ENCODE measurements around the gene TGFB2. TPM values are rescaled to one million over a fixed set of nuclear protein-coding genes. Genes with fewer than 3 reads are reported as not detected.

TGFB2 gene
- total and polyA plus RNA-seq, 2 donors (not counting 1 experiment from before 2014, with no cell fraction given), result 0.55 to 0.76 TPM

DNA sequence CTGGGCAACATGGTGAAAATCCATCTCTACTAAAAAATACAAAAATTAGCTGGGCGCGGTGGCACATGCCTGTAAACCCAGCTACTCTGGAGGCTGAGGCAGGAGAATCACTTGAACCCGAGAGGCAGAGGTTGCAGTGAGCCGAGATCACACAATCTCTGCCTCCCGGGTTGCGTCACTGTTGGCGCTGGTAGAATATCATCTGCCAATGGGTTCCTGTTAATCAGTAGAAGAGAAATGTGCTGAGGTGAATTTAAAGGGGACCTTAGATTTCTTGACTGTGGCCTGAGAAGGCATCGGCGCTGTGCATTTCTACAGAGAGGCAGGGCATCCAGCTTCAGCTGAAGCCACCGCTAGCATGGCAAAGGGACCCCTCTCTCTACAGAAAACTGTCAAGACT lies 68.0 kb downstream of the TGFB2 start:
- H3K4me3 ChIP-seq (ENCODE audit: control extremely low read depth in 1 of 5, extremely low read depth in 1 of 5, insufficient read depth in 1 of 5, low read depth in 2 of 5, low read length in 4 of 5), result no peak overlapping the region
- ATAC-seq (ENCODE audit: low read depth) (no peak), DNase-seq (no peak)
- no peak overlapping the region for H3K4me2 ChIP-seq (replicated peaks; ENCODE audit: low read depth, low read length, poor library complexity, severe bottlenecking)
- no peak overlapping the region for H3K9ac ChIP-seq (ENCODE audit: low read length)
- no peak overlapping the region for H3K27ac ChIP-seq (ENCODE audit: low read length in 2 of 2)
- no peaks in the 10 kb centered on the region for H3K4me1 ChIP-seq (ENCODE audit: control insufficient read depth in 2 of 2, insufficient read depth in 2 of 2, low read length in 2 of 2)
- no peaks in the 10 kb centered on the region for H3K79me2 ChIP-seq (ENCODE audit: control insufficient read depth, insufficient read depth, low read length)
- Mint-ChIP-seq H3K27ac (no peak overlapping the region), H3K27me3 (no peaks in the 10 kb centered on the region), H3K9me3 (ENCODE audit: insufficient read depth) (no peaks in the 10 kb centered on the region), H3K4me1 (no peaks in the 10 kb centered on the region), H3K4me3 (no peak overlapping the region)
- no peaks in the 10 kb centered on the region for H3K36me3 ChIP-seq (replicated peaks in 1 of 2; ENCODE audit: control extremely low read depth in 1 of 2, control insufficient read depth in 1 of 2, extremely low read depth in 1 of 2, insufficient read depth in 2 of 2, low read length in 1 of 2)
- intact Hi-C loops (cut with micrococcal nuclease), result no loop called here
- no peaks in the 10 kb centered on the region for H4K20me1 ChIP-seq (ENCODE audit: control insufficient read depth, insufficient read depth, low read length, poor library complexity, severe bottlenecking)
- H2AFZ ChIP-seq (ENCODE audit: insufficient read depth, low read depth, low read length, poor library complexity, severe bottlenecking), result no peak overlapping the region
- CTCF ChIA-PET, result interaction anchor here (0.6 kb wide), 1 partner anchor 117 kb away, joined by 3 read pairs; no protein-coding TSS in a partner anchor
- TF ChIP-seq, protein P1, sequence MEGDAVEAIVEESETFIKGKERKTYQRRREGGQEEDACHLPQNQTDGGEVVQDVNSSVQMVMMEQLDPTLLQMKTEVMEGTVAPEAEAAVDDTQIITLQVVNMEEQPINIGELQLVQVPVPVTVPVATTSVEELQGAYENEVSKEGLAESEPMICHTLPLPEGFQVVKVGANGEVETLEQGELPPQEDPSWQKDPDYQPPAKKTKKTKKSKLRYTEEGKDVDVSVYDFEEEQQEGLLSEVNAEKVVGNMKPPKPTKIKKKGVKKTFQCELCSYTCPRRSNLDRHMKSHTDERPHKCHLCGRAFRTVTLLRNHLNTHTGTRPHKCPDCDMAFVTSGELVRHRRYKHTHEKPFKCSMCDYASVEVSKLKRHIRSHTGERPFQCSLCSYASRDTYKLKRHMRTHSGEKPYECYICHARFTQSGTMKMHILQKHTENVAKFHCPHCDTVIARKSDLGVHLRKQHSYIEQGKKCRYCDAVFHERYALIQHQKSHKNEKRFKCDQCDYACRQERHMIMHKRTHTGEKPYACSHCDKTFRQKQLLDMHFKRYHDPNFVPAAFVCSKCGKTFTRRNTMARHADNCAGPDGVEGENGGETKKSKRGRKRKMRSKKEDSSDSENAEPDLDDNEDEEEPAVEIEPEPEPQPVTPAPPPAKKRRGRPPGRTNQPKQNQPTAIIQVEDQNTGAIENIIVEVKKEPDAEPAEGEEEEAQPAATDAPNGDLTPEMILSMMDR (IDR thresholded peaks at IDR 0.05), result no peak
- TF ChIP-seq EZH2 (IDR thresholded peaks at IDR 0.05; ENCODE audit: borderline replicate concordance, insufficient read depth, low read depth, low read length, poor library complexity, severe bottlenecking), result no peak
- WGBS (ENCODE audit: insufficient coverage), result over 99% methylated on average over 7 of the region's 10 CpGs
- POLR2A ChIA-PET, result no interaction called here
- no peaks in the 10 kb centered on the region for H3K27me3 ChIP-seq (replicated peaks in 1 of 4; ENCODE audit: control extremely low read depth in 1 of 4, control insufficient read depth in 3 of 4, insufficient read depth in 4 of 4, low read length in 3 of 4)
- H3K9me3 ChIP-seq (ENCODE audit: control extremely low read depth in 1 of 3, control insufficient read depth in 2 of 3, insufficient read depth in 1 of 3, low read length in 2 of 3), result peaks cover 0 to 8% (median 0%) of the 10 kb centered on the region in 3 donors

DNA sequence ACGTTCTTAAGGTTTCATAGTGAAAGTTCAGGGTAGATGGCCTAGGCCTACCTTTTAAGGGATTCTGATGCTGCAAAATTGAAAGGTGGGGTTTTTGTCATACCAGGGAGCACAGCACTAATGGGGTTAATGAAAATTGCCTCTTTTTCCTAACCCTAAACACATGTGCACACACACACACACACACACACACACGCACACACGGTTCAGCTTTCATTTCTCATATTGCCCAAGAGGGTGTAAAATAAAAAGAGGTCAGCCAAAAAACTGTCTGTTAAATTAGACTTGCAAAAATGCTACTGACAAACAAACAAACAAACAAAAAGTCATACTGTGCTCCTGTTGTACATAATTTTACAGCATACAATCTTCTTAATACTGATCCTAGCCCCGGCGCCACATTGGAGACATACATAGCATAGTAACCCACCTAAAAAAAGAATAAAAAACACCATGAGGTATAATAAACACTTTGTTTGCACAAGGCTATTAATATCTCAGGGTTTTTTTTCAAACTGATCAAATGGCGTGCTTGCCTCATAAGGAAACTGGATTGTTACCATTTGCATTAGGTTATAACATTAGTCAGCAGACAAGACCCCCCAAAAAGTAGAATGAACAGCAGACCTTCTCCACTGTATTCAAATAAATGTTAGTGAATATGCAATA lies 69.1 kb downstream of the TGFB2 start:
- Histone ChIP-seq H3K9ac (ENCODE audit: low read length) (no peak overlapping the region), H3K79me2 (ENCODE audit: control insufficient read depth, insufficient read depth, low read length) (no peaks in the 10 kb centered on the region), H3K4me1 (ENCODE audit: control insufficient read depth in 2 of 2, insufficient read depth in 2 of 2, low read length in 2 of 2) (no peaks in the 10 kb centered on the region), H3K27ac (ENCODE audit: low read length in 2 of 2) (no peak overlapping the region), H2AFZ (ENCODE audit: insufficient read depth, low read depth, low read length, poor library complexity, severe bottlenecking) (no peak overlapping the region), H3K36me3 (replicated peaks in 1 of 2; ENCODE audit: control extremely low read depth in 1 of 2, control insufficient read depth in 1 of 2, extremely low read depth in 1 of 2, insufficient read depth in 2 of 2, low read length in 1 of 2) (no peaks in the 10 kb centered on the region), H3K27me3 (replicated peaks in 1 of 4; ENCODE audit: control extremely low read depth in 1 of 4, control insufficient read depth in 3 of 4, insufficient read depth in 4 of 4, low read length in 3 of 4) (no peaks in the 10 kb centered on the region), H4K20me1 (ENCODE audit: control insufficient read depth, insufficient read depth, low read length, poor library complexity, severe bottlenecking) (no peaks in the 10 kb centered on the region), H3K4me2 (replicated peaks; ENCODE audit: low read depth, low read length, poor library complexity, severe bottlenecking) (no peak overlapping the region), H3K9me3 (ENCODE audit: control extremely low read depth in 1 of 3, control insufficient read depth in 2 of 3, insufficient read depth in 1 of 3, low read length in 2 of 3) (peaks cover 0 to 8% (median 0%) of the 10 kb centered on the region in 3 donors), H3K4me3 (ENCODE audit: control extremely low read depth in 1 of 5, extremely low read depth in 1 of 5, insufficient read depth in 1 of 5, low read depth in 2 of 5, low read length in 4 of 5) (no peak overlapping the region)
- no peaks in the 10 kb centered on the region for H3K4me1 Mint-ChIP-seq
- no peak for DNase-seq
- ChIA-PET POLR2A (no interaction called here), CTCF (interaction anchor here (0.6 kb wide), 1 partner anchor 118 kb away, joined by 3 read pairs; no protein-coding TSS in a partner anchor)
- TF ChIP-seq, protein P1 (IDR thresholded peaks at IDR 0.05), result no peak
- no peak for TF ChIP-seq EZH2 (IDR thresholded peaks at IDR 0.05; ENCODE audit: borderline replicate concordance, insufficient read depth, low read depth, low read length, poor library complexity, severe bottlenecking)
- no CpG with 5 or more reads among the region's 6 CpGs for WGBS (ENCODE audit: insufficient coverage)
- H3K27me3 Mint-ChIP-seq, result no peaks in the 10 kb centered on the region
- no peaks in the 10 kb centered on the region for H3K9me3 Mint-ChIP-seq (ENCODE audit: insufficient read depth)
- ATAC-seq (ENCODE audit: low read depth), result no peak
- intact Hi-C loops (cut with micrococcal nuclease), result no loop called here
- H3K27ac Mint-ChIP-seq, result no peak overlapping the region
- H3K4me3 Mint-ChIP-seq, result no peak overlapping the region
